ENCODE data around the gene LRRC51. TPM values are rescaled to one million over a fixed set of nuclear protein-coding genes. Genes with fewer than 3 reads are reported as not detected.

The LRRC51 gene
- total RNA-seq, 1 donor from 2014 or later = 9.2 TPM

GRCh38 chr11:72102162-72102561, 21.5 kb downstream of the LRRC51 start:
- intact Hi-C loops (cut with micrococcal nuclease) = loop anchor here (2.0 kb wide), 3 partner anchors 39 to 123 kb away; partner anchors contain the start of gene INPPL1
- H3K27ac Mint-ChIP-seq = peak overlapping the region; percentile 96
- H3K27me3 Mint-ChIP-seq (ENCODE audit: low read depth) = no peaks in the 10 kb centered on the region
- H3K4me3 Mint-ChIP-seq (ENCODE audit: low read depth) = peak overlapping the region; percentile 95
- DNase-seq (ENCODE audit: low spot score) = no peak
- H3K9me3 Mint-ChIP-seq = no peaks in the 10 kb centered on the region
- H3K36me3 Mint-ChIP-seq (ENCODE audit: low read depth) = peaks cover 42% of the 10 kb centered on the region
- H3K4me1 Mint-ChIP-seq (ENCODE audit: low read depth) = peaks cover 32% of the 10 kb centered on the region

GRCh38 chr11:72102631-72102945, 21.9 kb downstream of the LRRC51 start:
- Mint-ChIP-seq H3K27ac (peak overlapping the region; percentile 96), H3K9me3 (no peaks in the 10 kb centered on the region), H3K36me3 (ENCODE audit: low read depth) (peaks cover 42% of the 10 kb centered on the region), H3K27me3 (ENCODE audit: low read depth) (no peaks in the 10 kb centered on the region), H3K4me1 (ENCODE audit: low read depth) (peaks cover 32% of the 10 kb centered on the region), H3K4me3 (ENCODE audit: low read depth) (peak overlapping the region; percentile 95)
- DNase-seq (ENCODE audit: low spot score) = no peak
- intact Hi-C loops (cut with micrococcal nuclease) = loop anchor here (2.0 kb wide), 3 partner anchors 38 to 122 kb away; partner anchors contain the start of gene INPPL1

GRCh38 chr11:72102946-72103753, 22.5 kb downstream of the LRRC51 start, which contains the start of gene LAMTOR1:
Gene LAMTOR1 (minus strand): TSS chr11:72103297. CDS start chr11:72103224, 73 bp downstream.
- H3K4me3 Mint-ChIP-seq (ENCODE audit: low read depth) = peak within 1 kb of the TSS; percentile 95
- H3K27me3 Mint-ChIP-seq (ENCODE audit: low read depth) = no peaks in the 10 kb centered on the region
- peak; percentile 97 for DNase-seq (ENCODE audit: low spot score)
- peak within 1 kb of the TSS; percentile 96 for H3K27ac Mint-ChIP-seq
- H3K36me3 Mint-ChIP-seq (ENCODE audit: low read depth) = peaks cover 36% of the 10 kb centered on the region
- no peaks in the 10 kb centered on the region for H3K9me3 Mint-ChIP-seq
- intact Hi-C loops (cut with micrococcal nuclease) = loop anchor here (1.0 to 2.0 kb wide), 5 partner anchors 9 to 122 kb away; partner anchors contain the start of genes ANAPC15, INPPL1, LRRC51 and NUMA1
- H3K4me1 Mint-ChIP-seq (ENCODE audit: low read depth) = peaks cover 32% of the 10 kb centered on the region

- Mint-ChIP-seq H3K27ac (peak overlapping the region; percentile 96), H3K36me3 (ENCODE audit: low read depth) (peaks cover 32% of the 10 kb centered on the region), H3K9me3 (no peaks in the 10 kb centered on the region), H3K27me3 (ENCODE audit: low read depth) (no peaks in the 10 kb centered on the region), H3K4me1 (ENCODE audit: low read depth) (peaks cover 32% of the 10 kb centered on the region), H3K4me3 (ENCODE audit: low read depth) (peak overlapping the region; percentile 95)
- intact Hi-C loops (cut with micrococcal nuclease) = loop anchor here (1.0 to 2.0 kb wide), 5 partner anchors 9 to 121 kb away; partner anchors contain the start of genes ANAPC15, INPPL1, LRRC51 and NUMA1
- DNase-seq (ENCODE audit: low spot score) = no peak
Observed at GRCh38 chr11:72103754-72104167, 23.1 kb downstream of the LRRC51 start.

- Mint-ChIP-seq H3K4me3 (ENCODE audit: low read depth) (no peak within 1 kb of the TSS), H3K36me3 (ENCODE audit: low read depth) (peaks cover 33% of the 10 kb centered on the region), H3K27ac (no peak within 1 kb of the TSS), H3K9me3 (no peaks in the 10 kb centered on the region), H3K4me1 (ENCODE audit: low read depth) (peaks cover 25% of the 10 kb centered on the region), H3K27me3 (ENCODE audit: low read depth) (no peaks in the 10 kb centered on the region)
- no peak for DNase-seq (ENCODE audit: low spot score)
- intact Hi-C loops (cut with micrococcal nuclease) = no loop called here
Observed at GRCh38 chr11:72105888-72106287, 25.2 kb downstream of the LRRC51 start, which contains the start of gene TOMT. Gene TOMT (plus strand): TSS chr11:72105924. CDS start chr11:72105952, 28 bp downstream.

GRCh38 chr11:72111300-72112142, 30.9 kb downstream of the LRRC51 start:
- Mint-ChIP-seq H3K27ac (peak overlapping the region; percentile 98), H3K4me1 (ENCODE audit: low read depth) (peaks cover 16% of the 10 kb centered on the region), H3K9me3 (no peaks in the 10 kb centered on the region), H3K36me3 (ENCODE audit: low read depth) (peaks cover 14% of the 10 kb centered on the region), H3K27me3 (ENCODE audit: low read depth) (no peaks in the 10 kb centered on the region), H3K4me3 (ENCODE audit: low read depth) (peak overlapping the region; percentile 89)
- no peak for DNase-seq (ENCODE audit: low spot score)
- intact Hi-C loops (cut with micrococcal nuclease) = loop anchor here (1.0 kb wide), 5 partner anchors 8 to 112 kb away; partner anchors contain the start of genes LAMTOR1, LRRC51 and NUMA1

- Mint-ChIP-seq H3K4me1 (ENCODE audit: low read depth) (peaks cover 16% of the 10 kb centered on the region), H3K27me3 (ENCODE audit: low read depth) (no peaks in the 10 kb centered on the region), H3K36me3 (ENCODE audit: low read depth) (peaks cover 12% of the 10 kb centered on the region), H3K9me3 (no peaks in the 10 kb centered on the region), H3K27ac (peak within 1 kb of the TSS; percentile 98), H3K4me3 (ENCODE audit: low read depth) (peak within 1 kb of the TSS; percentile 89)
- DNase-seq (ENCODE audit: low spot score) = peak; percentile 98
- intact Hi-C loops (cut with micrococcal nuclease) = loop anchor here (1.0 kb wide), 5 partner anchors 9 to 111 kb away; partner anchors contain the start of genes LAMTOR1, LRRC51 and NUMA1
Observed at GRCh38 chr11:72112143-72112977, 31.7 kb downstream of the LRRC51 start, which contains the start of gene ANAPC15. Gene ANAPC15 (minus strand): TSS chr11:72112695. CDS start chr11:72111276, 1,419 bp downstream.

GRCh38 chr11:72112978-72113808, 32.5 kb downstream of the LRRC51 start:
- Mint-ChIP-seq H3K4me3 (ENCODE audit: low read depth) (peak overlapping the region; percentile 89), H3K4me1 (ENCODE audit: low read depth) (peaks cover 16% of the 10 kb centered on the region), H3K27me3 (ENCODE audit: low read depth) (no peaks in the 10 kb centered on the region), H3K36me3 (ENCODE audit: low read depth) (peaks cover 10% of the 10 kb centered on the region), H3K9me3 (no peaks in the 10 kb centered on the region), H3K27ac (peak overlapping the region; percentile 98)
- no peak for DNase-seq (ENCODE audit: low spot score)
- intact Hi-C loops (cut with micrococcal nuclease) = loop anchor here (1.0 kb wide), 5 partner anchors 10 to 110 kb away; partner anchors contain the start of genes LAMTOR1, LRRC51 and NUMA1

- H3K4me3 Mint-ChIP-seq (ENCODE audit: low read depth) = no peak overlapping the region
- intact Hi-C loops (cut with micrococcal nuclease) = no loop called here
- no peak for DNase-seq (ENCODE audit: low spot score)
- H3K9me3 Mint-ChIP-seq = no peaks in the 10 kb centered on the region
- H3K27ac Mint-ChIP-seq = no peak overlapping the region
- H3K27me3 Mint-ChIP-seq (ENCODE audit: low read depth) = no peaks in the 10 kb centered on the region
- H3K36me3 Mint-ChIP-seq (ENCODE audit: low read depth) = peaks cover 10% of the 10 kb centered on the region
- H3K4me1 Mint-ChIP-seq (ENCODE audit: low read depth) = peaks cover 16% of the 10 kb centered on the region
Observed at GRCh38 chr11:72114570-72114969, 33.9 kb downstream of the LRRC51 start.

GRCh38 chr11:72116019-72116755, 35.5 kb downstream of the LRRC51 start:
- Mint-ChIP-seq H3K27me3 (ENCODE audit: low read depth) (no peaks in the 10 kb centered on the region), H3K4me3 (ENCODE audit: low read depth) (no peak overlapping the region), H3K4me1 (ENCODE audit: low read depth) (peaks cover 13% of the 10 kb centered on the region), H3K9me3 (no peaks in the 10 kb centered on the region), H3K27ac (no peak overlapping the region), H3K36me3 (ENCODE audit: low read depth) (no peaks in the 10 kb centered on the region)
- DNase-seq (ENCODE audit: low spot score) = no peak
- intact Hi-C loops (cut with micrococcal nuclease) = no loop called here

Data from activated T-helper 2 cell treated with anti-CD3 and anti-CD28 coated beads, Interferon-gamma antibody, Interleukin-2, Interleukin-4, amounts not matched to agents 10 μg/mL and 5 μg/mL and 100 μg/mL, durations not matched to agents 14 hours and 24 hours and 36 hours (primary cell).